ENCODE results near the gene SUPT20HL1.
"Not testable (repeated sequence)": the region's sequence is repeated elsewhere in the genome, so short reads cannot be mapped to it uniquely, and the experiment has no call there.

Gene SUPT20HL1

GRCh38 chrX:24376403-24376802, 16.0 kb downstream of the SUPT20HL1 start:
- Histone ChIP-seq H3K27ac (ENCODE audit: low read depth in 2 of 2, low read length in 2 of 2) (no peak overlapping the region), H3K27me3 (ENCODE audit: control insufficient read depth in 2 of 2, insufficient read depth in 2 of 2, low read length in 2 of 2) (peaks cover 7 to 8% of the 10 kb centered on the region in 2 donors), H3K9me3 (ENCODE audit: control insufficient read depth in 2 of 2, low read length in 2 of 2) (no peaks in the 10 kb centered on the region), H3K4me3 (ENCODE audit: low read length in 2 of 2) (no peak overlapping the region), H3K4me1 (ENCODE audit: control insufficient read depth in 2 of 2, insufficient read depth in 2 of 2, low read length in 2 of 2) (no peaks in the 10 kb centered on the region), H3K36me3 (ENCODE audit: control insufficient read depth in 2 of 2, insufficient read depth in 2 of 2, low read length in 2 of 2) (no peaks in the 10 kb centered on the region), H3K9ac (ENCODE audit: low read depth in 1 of 2, low read length in 2 of 2) (no peak overlapping the region)

GRCh38 chrX:24377195-24377594, 16.8 kb downstream of the SUPT20HL1 start:
- Histone ChIP-seq H3K9me3 (ENCODE audit: control insufficient read depth in 2 of 2, low read length in 2 of 2) (no peaks in the 10 kb centered on the region), H3K27ac (ENCODE audit: low read depth in 2 of 2, low read length in 2 of 2) (no peak overlapping the region), H3K9ac (ENCODE audit: low read depth in 1 of 2, low read length in 2 of 2) (no peak overlapping the region), H3K4me3 (ENCODE audit: low read length in 2 of 2) (no peak overlapping the region), H3K36me3 (ENCODE audit: control insufficient read depth in 2 of 2, insufficient read depth in 2 of 2, low read length in 2 of 2) (no peaks in the 10 kb centered on the region), H3K27me3 (ENCODE audit: control insufficient read depth in 2 of 2, insufficient read depth in 2 of 2, low read length in 2 of 2) (peaks cover 4% of the 10 kb centered on the region in 2 donors), H3K4me1 (ENCODE audit: control insufficient read depth in 2 of 2, insufficient read depth in 2 of 2, low read length in 2 of 2) (no peaks in the 10 kb centered on the region)

- no peaks in the 10 kb centered on the region for H3K36me3 ChIP-seq (ENCODE audit: control insufficient read depth in 2 of 2, insufficient read depth in 2 of 2, low read length in 2 of 2)
- no peak overlapping the region for H3K27ac ChIP-seq (ENCODE audit: low read depth in 2 of 2, low read length in 2 of 2)
- H3K27me3 ChIP-seq (ENCODE audit: control insufficient read depth in 2 of 2, insufficient read depth in 2 of 2, low read length in 2 of 2), result peaks cover 2 to 5% of the 10 kb centered on the region in 2 donors
- no peak overlapping the region for H3K9ac ChIP-seq (ENCODE audit: low read depth in 1 of 2, low read length in 2 of 2)
- no peak overlapping the region for H3K4me3 ChIP-seq (ENCODE audit: low read length in 2 of 2)
- no peaks in the 10 kb centered on the region for H3K9me3 ChIP-seq (ENCODE audit: control insufficient read depth in 2 of 2, low read length in 2 of 2)
- no peaks in the 10 kb centered on the region for H3K4me1 ChIP-seq (ENCODE audit: control insufficient read depth in 2 of 2, insufficient read depth in 2 of 2, low read length in 2 of 2)
Observed at GRCh38 chrX:24377911-24378468, 17.6 kb downstream of the SUPT20HL1 start.

GRCh38 chrX:24378706-24379105, 18.3 kb downstream of the SUPT20HL1 start:
- Histone ChIP-seq H3K9ac (ENCODE audit: low read depth in 1 of 2, low read length in 2 of 2) (no peak overlapping the region), H3K27ac (ENCODE audit: low read depth in 2 of 2, low read length in 2 of 2) (no peak overlapping the region), H3K27me3 (ENCODE audit: control insufficient read depth in 2 of 2, insufficient read depth in 2 of 2, low read length in 2 of 2) (peaks cover 2 to 9% of the 10 kb centered on the region in 2 donors), H3K36me3 (ENCODE audit: control insufficient read depth in 2 of 2, insufficient read depth in 2 of 2, low read length in 2 of 2) (no peaks in the 10 kb centered on the region), H3K4me3 (ENCODE audit: low read length in 2 of 2) (no peak overlapping the region), H3K4me1 (ENCODE audit: control insufficient read depth in 2 of 2, insufficient read depth in 2 of 2, low read length in 2 of 2) (no peaks in the 10 kb centered on the region), H3K9me3 (ENCODE audit: control insufficient read depth in 2 of 2, low read length in 2 of 2) (no peaks in the 10 kb centered on the region)

- Histone ChIP-seq H3K4me1 (ENCODE audit: control insufficient read depth in 2 of 2, insufficient read depth in 2 of 2, low read length in 2 of 2) (no peaks in the 10 kb centered on the region), H3K36me3 (ENCODE audit: control insufficient read depth in 2 of 2, insufficient read depth in 2 of 2, low read length in 2 of 2) (no peaks in the 10 kb centered on the region), H3K27me3 (ENCODE audit: control insufficient read depth in 2 of 2, insufficient read depth in 2 of 2, low read length in 2 of 2) (peaks cover 2 to 9% of the 10 kb centered on the region in 2 donors), H3K9me3 (ENCODE audit: control insufficient read depth in 2 of 2, low read length in 2 of 2) (no peaks in the 10 kb centered on the region), H3K4me3 (ENCODE audit: low read length in 2 of 2) (no peak overlapping the region), H3K9ac (ENCODE audit: low read depth in 1 of 2, low read length in 2 of 2) (no peak overlapping the region), H3K27ac (ENCODE audit: low read depth in 2 of 2, low read length in 2 of 2) (no peak overlapping the region)
Observed at GRCh38 chrX:24380262-24381187, 20.1 kb downstream of the SUPT20HL1 start.

- not testable (repeated sequence) for H3K9me3 ChIP-seq (ENCODE audit: control insufficient read depth in 2 of 2, low read length in 2 of 2); H3K4me1 ChIP-seq (ENCODE audit: control insufficient read depth in 2 of 2, insufficient read depth in 2 of 2, low read length in 2 of 2); H3K9ac ChIP-seq (ENCODE audit: low read depth in 1 of 2, low read length in 2 of 2); H3K4me3 ChIP-seq (ENCODE audit: low read length in 2 of 2); H3K27ac ChIP-seq (ENCODE audit: low read depth in 2 of 2, low read length in 2 of 2); H3K36me3 ChIP-seq (ENCODE audit: control insufficient read depth in 2 of 2, insufficient read depth in 2 of 2, low read length in 2 of 2)
- peaks cover 6 to 11% of the 10 kb centered on the region in 2 donors for H3K27me3 ChIP-seq (ENCODE audit: control insufficient read depth in 2 of 2, insufficient read depth in 2 of 2, low read length in 2 of 2)
Observed at GRCh38 chrX:24382315-24382714, 21.9 kb downstream of the SUPT20HL1 start.

GRCh38 chrX:24387724-24388123, 27.3 kb downstream of the SUPT20HL1 start:
- H3K9me3 ChIP-seq (ENCODE audit: control insufficient read depth in 2 of 2, low read length in 2 of 2), result no peaks in the 10 kb centered on the region
- peaks cover 11 to 16% of the 10 kb centered on the region in 2 donors for H3K27me3 ChIP-seq (ENCODE audit: control insufficient read depth in 2 of 2, insufficient read depth in 2 of 2, low read length in 2 of 2)
- H3K4me1 ChIP-seq (ENCODE audit: control insufficient read depth in 2 of 2, insufficient read depth in 2 of 2, low read length in 2 of 2), result no peaks in the 10 kb centered on the region
- H3K36me3 ChIP-seq (ENCODE audit: control insufficient read depth in 2 of 2, insufficient read depth in 2 of 2, low read length in 2 of 2), result no peaks in the 10 kb centered on the region
- no peak overlapping the region for H3K9ac ChIP-seq (ENCODE audit: low read depth in 1 of 2, low read length in 2 of 2)
- no peak overlapping the region for H3K27ac ChIP-seq (ENCODE audit: low read depth in 2 of 2, low read length in 2 of 2)
- H3K4me3 ChIP-seq (ENCODE audit: low read length in 2 of 2), result no peak overlapping the region

- H3K36me3 ChIP-seq (ENCODE audit: control insufficient read depth in 2 of 2, insufficient read depth in 2 of 2, low read length in 2 of 2), result no peaks in the 10 kb centered on the region
- H3K9me3 ChIP-seq (ENCODE audit: control insufficient read depth in 2 of 2, low read length in 2 of 2), result no peaks in the 10 kb centered on the region
- H3K4me1 ChIP-seq (ENCODE audit: control insufficient read depth in 2 of 2, insufficient read depth in 2 of 2, low read length in 2 of 2), result no peaks in the 10 kb centered on the region
- H3K4me3 ChIP-seq (ENCODE audit: low read length in 2 of 2), result no peak overlapping the region
- peaks cover 10 to 21% of the 10 kb centered on the region in 2 donors for H3K27me3 ChIP-seq (ENCODE audit: control insufficient read depth in 2 of 2, insufficient read depth in 2 of 2, low read length in 2 of 2)
- H3K27ac ChIP-seq (ENCODE audit: low read depth in 2 of 2, low read length in 2 of 2), result no peak overlapping the region
- H3K9ac ChIP-seq (ENCODE audit: low read depth in 1 of 2, low read length in 2 of 2), result no peak overlapping the region
Observed at GRCh38 chrX:24391389-24391788, 30.9 kb downstream of the SUPT20HL1 start.

- Histone ChIP-seq H3K9ac (ENCODE audit: low read depth in 1 of 2, low read length in 2 of 2) (no peak overlapping the region), H3K36me3 (ENCODE audit: control insufficient read depth in 2 of 2, insufficient read depth in 2 of 2, low read length in 2 of 2) (no peaks in the 10 kb centered on the region), H3K27me3 (ENCODE audit: control insufficient read depth in 2 of 2, insufficient read depth in 2 of 2, low read length in 2 of 2) (peaks cover 10 to 20% of the 10 kb centered on the region in 2 donors), H3K4me3 (ENCODE audit: low read length in 2 of 2) (no peak overlapping the region), H3K4me1 (ENCODE audit: control insufficient read depth in 2 of 2, insufficient read depth in 2 of 2, low read length in 2 of 2) (no peaks in the 10 kb centered on the region), H3K9me3 (ENCODE audit: control insufficient read depth in 2 of 2, low read length in 2 of 2) (no peaks in the 10 kb centered on the region), H3K27ac (ENCODE audit: low read depth in 2 of 2, low read length in 2 of 2) (no peak overlapping the region)
Observed at GRCh38 chrX:24391843-24392242, 31.4 kb downstream of the SUPT20HL1 start.

- Histone ChIP-seq H3K9ac (ENCODE audit: low read depth in 1 of 2, low read length in 2 of 2) (no peak overlapping the region), H3K27ac (ENCODE audit: low read depth in 2 of 2, low read length in 2 of 2) (no peak overlapping the region), H3K9me3 (ENCODE audit: control insufficient read depth in 2 of 2, low read length in 2 of 2) (no peaks in the 10 kb centered on the region), H3K36me3 (ENCODE audit: control insufficient read depth in 2 of 2, insufficient read depth in 2 of 2, low read length in 2 of 2) (no peaks in the 10 kb centered on the region), H3K27me3 (ENCODE audit: control insufficient read depth in 2 of 2, insufficient read depth in 2 of 2, low read length in 2 of 2) (peaks cover 10 to 24% of the 10 kb centered on the region in 2 donors), H3K4me3 (ENCODE audit: low read length in 2 of 2) (no peak overlapping the region), H3K4me1 (ENCODE audit: control insufficient read depth in 2 of 2, insufficient read depth in 2 of 2, low read length in 2 of 2) (no peaks in the 10 kb centered on the region)
Observed at GRCh38 chrX:24392709-24393108, 32.3 kb downstream of the SUPT20HL1 start.

Data from mucosa of rectum (tissue), 2 donors.